Measurements from ENCODE around the gene GIN1. TPM values are rescaled to one million over a fixed set of nuclear protein-coding genes. Genes with fewer than 3 reads are reported as not detected.
A peak's percentile ranks its signal among the peaks of the same experiment; 100 is the strongest.

The GIN1 gene
- total and polyA plus RNA-seq, 2 donors (not counting 1 experiment from before 2014, with no cell fraction given), result 4.0 to 7.6 TPM

GRCh38 chr5:103133231-103133630 is 13.3 kb upstream of the GIN1 start:
- H3K9ac ChIP-seq (ENCODE audit: insufficient read depth, low read length), result no peak overlapping the region
- no peak for DNase-seq (ENCODE audit: low read depth in 2 of 2)
- H4K20me1 ChIP-seq (ENCODE audit: control insufficient read depth, extremely low read depth, insufficient read depth, low read length), result no peaks in the 10 kb centered on the region
- H3K79me2 ChIP-seq (ENCODE audit: control insufficient read depth, insufficient read depth, low read length), result no peaks in the 10 kb centered on the region
- no peaks in the 10 kb centered on the region for H3K4me1 ChIP-seq (ENCODE audit: control insufficient read depth, extremely low read depth, insufficient read depth, low read length)
- no peak overlapping the region for H2AFZ ChIP-seq (ENCODE audit: low read length)
- no peak overlapping the region for H3K27ac ChIP-seq (ENCODE audit: insufficient read depth, low read length)
- no peaks in the 10 kb centered on the region for H3K9me3 ChIP-seq (ENCODE audit: control insufficient read depth, insufficient read depth, low read depth, low read length)
- no peaks in the 10 kb centered on the region for H3K27me3 ChIP-seq (ENCODE audit: control insufficient read depth, insufficient read depth, low read length)
- no peak overlapping the region for H3K4me3 ChIP-seq (replicated peaks in 1 of 4; ENCODE audit: control extremely low read depth in 1 of 4, insufficient read depth in 1 of 4, low read depth in 3 of 4, low read length in 4 of 4)
- H3K36me3 ChIP-seq (ENCODE audit: control insufficient read depth, insufficient read depth, low read length), result no peaks in the 10 kb centered on the region
- TF ChIP-seq EZH2 (IDR thresholded peaks at IDR 0.05; ENCODE audit: low read length, missing control alignments), result no peak
- TF ChIP-seq, protein P1, sequence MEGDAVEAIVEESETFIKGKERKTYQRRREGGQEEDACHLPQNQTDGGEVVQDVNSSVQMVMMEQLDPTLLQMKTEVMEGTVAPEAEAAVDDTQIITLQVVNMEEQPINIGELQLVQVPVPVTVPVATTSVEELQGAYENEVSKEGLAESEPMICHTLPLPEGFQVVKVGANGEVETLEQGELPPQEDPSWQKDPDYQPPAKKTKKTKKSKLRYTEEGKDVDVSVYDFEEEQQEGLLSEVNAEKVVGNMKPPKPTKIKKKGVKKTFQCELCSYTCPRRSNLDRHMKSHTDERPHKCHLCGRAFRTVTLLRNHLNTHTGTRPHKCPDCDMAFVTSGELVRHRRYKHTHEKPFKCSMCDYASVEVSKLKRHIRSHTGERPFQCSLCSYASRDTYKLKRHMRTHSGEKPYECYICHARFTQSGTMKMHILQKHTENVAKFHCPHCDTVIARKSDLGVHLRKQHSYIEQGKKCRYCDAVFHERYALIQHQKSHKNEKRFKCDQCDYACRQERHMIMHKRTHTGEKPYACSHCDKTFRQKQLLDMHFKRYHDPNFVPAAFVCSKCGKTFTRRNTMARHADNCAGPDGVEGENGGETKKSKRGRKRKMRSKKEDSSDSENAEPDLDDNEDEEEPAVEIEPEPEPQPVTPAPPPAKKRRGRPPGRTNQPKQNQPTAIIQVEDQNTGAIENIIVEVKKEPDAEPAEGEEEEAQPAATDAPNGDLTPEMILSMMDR (conservative IDR thresholded peaks at IDR 0.05 in 1 of 2, IDR thresholded peaks at IDR 0.05 in 1 of 2; ENCODE audit: low read depth in 1 of 2, low read length in 2 of 2), result no peak
- H3K4me2 ChIP-seq (ENCODE audit: extremely low read depth, insufficient read depth, low read length), result peak overlapping the region; percentile 23

DNA sequence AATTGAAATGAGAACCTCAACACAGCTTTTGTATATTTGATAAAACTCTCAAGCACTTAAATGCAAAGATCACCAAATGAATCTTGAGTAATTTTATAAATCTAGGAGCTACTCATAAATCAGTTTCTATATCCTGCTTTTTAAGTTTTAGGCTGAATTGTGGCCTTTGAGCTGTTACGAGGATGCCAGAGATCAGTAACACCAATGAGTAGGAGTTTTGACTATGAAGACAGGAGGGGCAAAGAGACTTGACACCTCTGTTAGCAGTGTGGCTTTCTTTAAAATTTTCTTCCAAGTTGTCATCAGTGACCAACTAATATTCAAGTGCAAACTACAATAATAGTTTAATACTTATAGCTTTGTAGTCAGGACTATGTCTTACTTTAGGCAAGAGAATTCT is 12.7 kb upstream of the GIN1 start:
- no peaks in the 10 kb centered on the region for H4K20me1 ChIP-seq (ENCODE audit: control insufficient read depth, extremely low read depth, insufficient read depth, low read length)
- H3K4me3 ChIP-seq (replicated peaks in 1 of 4; ENCODE audit: control extremely low read depth in 1 of 4, insufficient read depth in 1 of 4, low read depth in 3 of 4, low read length in 4 of 4), result no peak overlapping the region
- no peaks in the 10 kb centered on the region for H3K4me1 ChIP-seq (ENCODE audit: control insufficient read depth, extremely low read depth, insufficient read depth, low read length)
- H3K9me3 ChIP-seq (ENCODE audit: control insufficient read depth, insufficient read depth, low read depth, low read length), result no peaks in the 10 kb centered on the region
- no peak for DNase-seq (ENCODE audit: low read depth in 2 of 2)
- H3K27ac ChIP-seq (ENCODE audit: insufficient read depth, low read length), result no peak overlapping the region
- no peak overlapping the region for H2AFZ ChIP-seq (ENCODE audit: low read length)
- H3K9ac ChIP-seq (ENCODE audit: insufficient read depth, low read length), result no peak overlapping the region
- peak overlapping the region; percentile 23 for H3K4me2 ChIP-seq (ENCODE audit: extremely low read depth, insufficient read depth, low read length)
- H3K79me2 ChIP-seq (ENCODE audit: control insufficient read depth, insufficient read depth, low read length), result no peaks in the 10 kb centered on the region
- H3K36me3 ChIP-seq (ENCODE audit: control insufficient read depth, insufficient read depth, low read length), result no peaks in the 10 kb centered on the region
- no peaks in the 10 kb centered on the region for H3K27me3 ChIP-seq (ENCODE audit: control insufficient read depth, insufficient read depth, low read length)
- TF ChIP-seq EZH2 (IDR thresholded peaks at IDR 0.05; ENCODE audit: low read length, missing control alignments), result no peak
- TF ChIP-seq, protein P1 (conservative IDR thresholded peaks at IDR 0.05 in 1 of 2, IDR thresholded peaks at IDR 0.05 in 1 of 2; ENCODE audit: low read depth in 1 of 2, low read length in 2 of 2), result no peak

- H3K4me2 ChIP-seq (ENCODE audit: extremely low read depth, insufficient read depth, low read length), result no peak overlapping the region
- H4K20me1 ChIP-seq (ENCODE audit: control insufficient read depth, extremely low read depth, insufficient read depth, low read length), result no peaks in the 10 kb centered on the region
- peaks cover 1% of the 10 kb centered on the region for H3K79me2 ChIP-seq (ENCODE audit: control insufficient read depth, insufficient read depth, low read length)
- H3K27ac ChIP-seq (ENCODE audit: insufficient read depth, low read length), result no peak overlapping the region
- no peaks in the 10 kb centered on the region for H3K27me3 ChIP-seq (ENCODE audit: control insufficient read depth, insufficient read depth, low read length)
- H2AFZ ChIP-seq (ENCODE audit: low read length), result no peak overlapping the region
- H3K4me1 ChIP-seq (ENCODE audit: control insufficient read depth, extremely low read depth, insufficient read depth, low read length), result no peaks in the 10 kb centered on the region
- TF ChIP-seq, protein P1 (conservative IDR thresholded peaks at IDR 0.05 in 1 of 2, IDR thresholded peaks at IDR 0.05 in 1 of 2; ENCODE audit: low read depth in 1 of 2, low read length in 2 of 2), result no peak
- TF ChIP-seq EZH2 (IDR thresholded peaks at IDR 0.05; ENCODE audit: low read length, missing control alignments), result no peak
- H3K9me3 ChIP-seq (ENCODE audit: control insufficient read depth, insufficient read depth, low read depth, low read length), result no peaks in the 10 kb centered on the region
- DNase-seq (ENCODE audit: low read depth in 2 of 2), result no peak
- H3K9ac ChIP-seq (ENCODE audit: insufficient read depth, low read length), result no peak overlapping the region
- no peaks in the 10 kb centered on the region for H3K36me3 ChIP-seq (ENCODE audit: control insufficient read depth, insufficient read depth, low read length)
- H3K4me3 ChIP-seq (replicated peaks in 1 of 4; ENCODE audit: control extremely low read depth in 1 of 4, insufficient read depth in 1 of 4, low read depth in 3 of 4, low read length in 4 of 4), result no peak overlapping the region
Measured at GRCh38 chr5:103128202-103128601, 8.3 kb upstream of the GIN1 start.
